Large intestine (tissue), 3 donors: ENCODE results near the gene ZNF579. TPM values are rescaled to one million over a fixed set of nuclear protein-coding genes. Genes with fewer than 3 reads are reported as not detected.
A peak's percentile ranks its signal among the peaks of the same experiment; 100 is the strongest.

Source experiments
- DNase-seq, 2 donors: peaks; one replicate each; pipeline versions ENCODE4 v3.0.0 to v3.0.0-alpha.2; 2013
- H3K27ac ChIP-seq: one replicate; pipeline ENCODE4 v1.5.1; 2013; ENCODE audit warnings: low read length
- H3K27me3 ChIP-seq: 2 replicates; pipeline ENCODE4 v1.6.1; 2013; ENCODE audit warnings: low read length; ENCODE audit not compliant: control insufficient read depth, insufficient read depth
- H3K36me3 ChIP-seq: 2 replicates; pipeline ENCODE4 v1.6.1; 2013; ENCODE audit warnings: low read length; ENCODE audit not compliant: control insufficient read depth, insufficient read depth
- H3K4me1 ChIP-seq: one replicate; pipeline ENCODE4 v1.6.1; 2013; ENCODE audit warnings: low read length; ENCODE audit not compliant: control insufficient read depth, insufficient read depth
- H3K4me3 ChIP-seq: one replicate; pipeline ENCODE4 v1.5.1; 2013; ENCODE audit warnings: low read length
- H3K9me3 ChIP-seq: one replicate; pipeline ENCODE4 v1.6.1; 2013; ENCODE audit warnings: mild to moderate bottlenecking, low read depth, low read length, moderate library complexity; ENCODE audit not compliant: control insufficient read depth
- WGBS: methylation state at CpG from one replicate; pipeline ENCODE4 v1.1.5; 2013; ENCODE audit warnings: low lambda C conversion rate; ENCODE audit not compliant: insufficient coverage; 5-methylcytosine and 5-hydroxymethylcytosine counted together
- polyA plus RNA-seq: library from polyadenylated mRNA; unstranded; fragments of 120-200 nt; gene quantifications from one replicate; pipeline ENCODE4 v1.2.1, GENCODE V29; 2013

Gene ZNF579
- polyA plus RNA-seq, 1 donor = 14.9 TPM

DNA sequence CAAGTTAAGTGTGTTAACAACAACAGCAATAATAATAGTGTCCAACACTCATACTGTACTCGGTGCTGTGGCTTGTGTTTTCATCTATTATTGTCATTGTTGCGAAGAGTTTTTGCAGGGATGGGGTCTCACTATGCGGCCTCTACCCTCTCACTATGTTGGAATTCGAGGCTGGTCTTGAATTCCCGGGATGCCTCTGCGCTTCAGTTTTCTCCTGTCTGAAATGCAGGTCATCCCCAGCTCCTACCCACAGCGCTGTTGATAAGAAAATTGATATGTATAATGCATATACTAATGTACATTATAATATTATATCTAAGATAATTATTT is 30.4 kb downstream of the ZNF579 start:
- H3K4me1 ChIP-seq = peaks cover 10% of the 10 kb centered on the region

DNA sequence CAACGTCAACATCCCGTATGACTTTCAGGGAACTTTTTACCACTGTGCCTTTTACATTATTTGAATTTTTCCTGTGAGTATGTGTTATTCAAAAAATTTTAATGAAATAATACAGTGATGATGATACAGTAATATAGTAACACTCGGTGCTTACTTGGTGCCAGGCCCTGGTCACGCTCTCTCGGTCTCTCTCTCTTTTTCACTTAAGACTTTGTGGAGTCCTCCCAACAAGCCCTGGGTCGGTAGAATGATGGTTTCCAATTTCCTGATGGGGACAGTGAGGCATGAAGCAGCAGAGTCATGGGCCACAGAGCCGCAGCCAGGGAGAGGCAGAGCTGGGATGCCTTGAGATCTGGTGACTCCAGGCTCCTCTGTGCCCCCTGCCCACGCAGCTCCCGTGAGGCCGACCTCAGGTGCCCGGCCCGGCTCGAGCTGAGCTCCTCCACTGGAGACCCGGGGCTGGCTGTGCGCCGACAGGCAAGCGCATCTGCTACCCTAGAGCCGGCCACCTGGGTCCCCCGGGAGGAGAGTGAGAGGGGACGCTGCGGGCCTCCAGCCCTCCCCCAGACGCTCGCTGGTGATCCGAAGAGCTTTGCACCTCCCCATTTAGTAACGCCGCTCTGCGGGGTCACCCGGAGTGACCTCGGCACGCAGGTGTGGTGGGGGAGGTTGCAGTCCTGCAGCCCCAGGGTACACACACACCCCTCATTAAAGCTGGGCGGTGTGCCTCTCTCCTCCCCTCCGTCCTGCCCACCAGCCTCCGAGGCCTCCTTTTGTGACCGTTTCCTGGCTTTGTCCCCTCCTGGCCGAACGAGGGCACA is 30.9 kb downstream of the ZNF579 start:
- Histone ChIP-seq H3K4me3 (peak overlapping the region; percentile 23), H3K9me3 (no peaks in the 10 kb centered on the region), H3K36me3 (no peaks in the 10 kb centered on the region), H3K27ac (no peak overlapping the region), H3K27me3 (peaks cover 25% of the 10 kb centered on the region), H3K4me1 (peaks cover 10% of the 10 kb centered on the region)
- WGBS = no CpG with 5 or more reads among the region's 36 CpGs
- peak in 1 of 2 donors; percentile 46 for DNase-seq

More for the DNA sequence above, 30.4 kb downstream of the ZNF579 start:
- H3K4me3 ChIP-seq = peak overlapping the region; percentile 23
- no CpG with 5 or more reads among the region's 7 CpGs for WGBS
- H3K27ac ChIP-seq = no peak overlapping the region
- no peaks in the 10 kb centered on the region for H3K36me3 ChIP-seq
- H3K9me3 ChIP-seq = no peaks in the 10 kb centered on the region
- H3K27me3 ChIP-seq = peaks cover 22% of the 10 kb centered on the region
- no peak for DNase-seq

DNA sequence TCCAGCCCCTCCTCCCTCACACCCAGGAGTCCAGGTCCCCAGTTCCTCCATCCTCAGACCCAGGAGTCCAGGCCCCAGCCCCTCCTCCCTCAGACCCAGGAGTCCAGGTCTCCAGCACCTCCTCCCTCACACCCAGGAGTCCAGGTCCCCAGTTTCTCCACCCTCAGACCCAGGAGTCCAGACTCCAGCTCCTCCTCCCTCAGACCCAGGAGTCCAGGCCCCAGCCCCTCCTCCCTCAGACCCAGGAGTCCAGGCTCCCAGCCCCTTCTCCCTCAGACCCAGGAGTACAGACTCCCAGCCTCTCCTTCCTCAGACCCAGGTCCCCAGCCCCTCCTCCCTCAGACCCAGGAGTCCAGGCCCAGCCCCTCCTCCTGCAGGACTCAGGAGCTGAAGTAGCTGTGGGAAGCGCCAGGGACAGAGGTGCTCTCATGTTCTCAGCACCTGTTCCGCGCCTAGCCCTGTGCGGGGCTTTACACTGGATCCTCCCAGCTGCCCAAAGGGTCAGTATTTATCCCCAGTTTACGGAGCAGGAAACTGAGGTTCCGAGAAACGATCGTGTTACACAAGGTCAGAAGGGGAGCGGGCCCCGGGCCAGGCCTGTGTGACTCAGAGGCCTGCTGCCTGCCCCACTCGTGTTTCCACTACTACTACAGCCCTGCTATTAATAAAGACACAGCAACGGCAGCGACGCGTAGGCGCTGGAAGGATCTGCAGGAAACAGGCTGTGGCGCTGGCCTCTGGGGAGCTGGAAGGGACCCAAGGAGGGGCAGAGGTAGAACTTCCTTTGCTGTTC is 33.6 kb downstream of the ZNF579 start:
- H3K36me3 ChIP-seq = no peaks in the 10 kb centered on the region
- peaks cover 10% of the 10 kb centered on the region for H3K4me1 ChIP-seq
- no peaks in the 10 kb centered on the region for H3K9me3 ChIP-seq
- H3K27ac ChIP-seq = no peak overlapping the region
- no peak for DNase-seq
- no CpG with 5 or more reads among the region's 17 CpGs for WGBS
- H3K27me3 ChIP-seq = peaks cover 20% of the 10 kb centered on the region
- no peak overlapping the region for H3K4me3 ChIP-seq

DNA sequence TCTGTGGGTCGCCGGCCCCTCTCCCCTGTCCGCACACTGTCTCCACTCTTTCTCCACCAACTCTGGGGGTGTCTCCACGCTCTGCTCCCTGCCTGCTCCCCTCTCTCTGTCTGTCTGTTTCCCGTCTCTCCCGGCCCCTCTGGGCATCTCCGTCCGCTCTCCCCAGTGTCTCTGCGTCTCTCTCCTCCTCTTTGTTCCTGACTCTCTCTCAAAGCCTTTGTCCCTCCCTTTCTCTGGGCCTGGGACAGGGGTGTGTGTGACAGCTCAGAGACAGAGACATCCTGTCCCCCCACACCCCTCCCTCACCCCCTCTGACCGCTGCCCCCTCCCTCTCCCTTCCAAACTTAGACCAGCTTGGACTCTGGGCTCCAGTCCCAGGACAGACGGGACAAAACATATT is 34.6 kb downstream of the ZNF579 start:
- H3K27ac ChIP-seq = no peak overlapping the region
- peaks cover 13% of the 10 kb centered on the region for H3K27me3 ChIP-seq
- H3K4me3 ChIP-seq = no peak overlapping the region
- H3K9me3 ChIP-seq = no peaks in the 10 kb centered on the region
- no peaks in the 10 kb centered on the region for H3K36me3 ChIP-seq
- no peak for DNase-seq
- H3K4me1 ChIP-seq = peaks cover 10% of the 10 kb centered on the region
- no CpG with 5 or more reads among the region's 11 CpGs for WGBS

DNA sequence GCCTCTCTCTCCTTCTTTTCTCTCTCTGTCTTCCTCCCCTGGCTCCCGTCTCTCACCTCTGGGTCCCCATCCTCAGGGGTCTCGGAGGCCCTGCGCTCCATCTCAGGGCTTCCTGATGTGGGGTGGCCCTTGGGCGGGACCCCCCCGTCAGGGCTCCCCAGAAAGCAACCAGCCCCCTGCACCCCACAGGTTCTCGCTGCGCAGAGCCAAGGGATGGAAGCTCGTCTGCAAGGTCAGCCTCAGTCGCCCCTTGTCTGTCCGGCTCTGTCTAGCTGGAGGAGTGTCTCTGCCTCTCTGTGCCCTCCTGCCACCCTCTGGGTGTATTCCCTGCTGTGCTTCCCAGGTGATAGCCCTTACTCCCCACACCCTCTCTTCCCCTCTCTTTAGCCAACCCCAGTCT is 35.2 kb downstream of the ZNF579 start, which contains the start of gene SBK3:
SBK3 (minus strand) TSS at position 101 of the 400 bp plus-strand sequence; CDS start at position 101, 0 bp downstream.
- no peak within 1 kb of the TSS for H3K4me3 ChIP-seq
- no peak within 1 kb of the TSS for H3K27ac ChIP-seq
- H3K36me3 ChIP-seq = no peaks in the 10 kb centered on the region
- H3K27me3 ChIP-seq = peaks cover 11% of the 10 kb centered on the region
- H3K4me1 ChIP-seq = peaks cover 10% of the 10 kb centered on the region
- no peak for DNase-seq
- WGBS = no CpG with 5 or more reads among the region's 10 CpGs
- H3K9me3 ChIP-seq = no peaks in the 10 kb centered on the region

DNA sequence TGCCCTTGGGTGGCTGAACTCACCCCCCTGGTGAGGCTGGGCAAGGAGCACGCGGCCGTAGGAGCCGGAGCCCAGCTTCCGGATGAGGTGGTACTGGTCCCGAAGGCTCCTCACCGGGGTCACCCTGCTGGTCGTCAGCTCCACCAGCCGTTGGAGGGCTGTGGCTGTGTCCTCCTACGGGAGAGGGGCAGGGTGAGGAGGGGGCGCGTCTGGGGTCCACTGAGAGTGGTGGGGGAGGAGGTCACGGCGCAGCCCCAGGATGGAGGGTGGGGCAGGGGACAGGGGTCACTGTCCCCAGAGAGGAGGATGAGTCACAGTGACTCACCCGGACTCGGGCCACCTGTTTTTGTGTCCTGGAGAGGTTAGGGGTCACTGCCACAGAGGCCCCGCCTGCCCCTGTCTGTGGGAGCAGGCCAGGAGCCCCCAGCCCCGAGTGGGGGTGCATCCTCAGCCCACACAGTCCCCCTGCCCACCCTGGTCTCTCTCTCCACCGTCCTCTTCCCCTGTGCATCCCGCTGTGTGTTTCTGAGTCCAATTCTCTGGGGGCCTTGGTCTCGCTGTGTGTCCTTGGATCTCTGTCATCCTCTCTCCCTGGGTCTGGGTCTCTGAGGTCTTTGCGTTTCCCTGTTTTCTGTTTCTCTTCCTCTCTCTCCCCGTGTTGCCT is 35.7 kb downstream of the ZNF579 start:
- H3K27ac ChIP-seq = no peak overlapping the region
- WGBS = 43% methylated on average over 2 of the region's 23 CpGs
- H3K4me3 ChIP-seq = no peak overlapping the region
- no peaks in the 10 kb centered on the region for H3K36me3 ChIP-seq
- no peaks in the 10 kb centered on the region for H3K9me3 ChIP-seq
- H3K4me1 ChIP-seq = peaks cover 5% of the 10 kb centered on the region
- no peak for DNase-seq
- H3K27me3 ChIP-seq = peaks cover 6% of the 10 kb centered on the region

DNA sequence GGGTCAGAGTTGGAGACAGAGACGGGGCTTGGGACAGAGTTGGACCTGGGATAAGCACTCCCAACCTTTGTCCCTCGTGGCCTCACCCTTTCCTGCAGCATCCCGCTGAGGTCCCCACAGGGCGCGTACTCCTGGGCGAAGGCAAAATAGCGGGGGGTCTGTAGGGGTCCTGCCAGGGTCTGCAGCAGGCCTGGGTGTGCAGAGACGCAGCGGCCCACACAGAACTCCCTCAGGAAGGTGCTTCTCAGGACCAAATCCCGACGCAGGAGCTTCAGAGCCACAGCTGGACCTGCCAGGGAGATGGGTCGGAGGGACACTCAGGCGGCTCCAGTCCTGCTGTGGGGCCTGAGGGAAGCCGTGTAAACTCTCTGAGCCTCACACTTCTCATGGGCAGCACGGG is 36.6 kb downstream of the ZNF579 start:
- no CpG with 5 or more reads among the region's 15 CpGs for WGBS

DNA sequence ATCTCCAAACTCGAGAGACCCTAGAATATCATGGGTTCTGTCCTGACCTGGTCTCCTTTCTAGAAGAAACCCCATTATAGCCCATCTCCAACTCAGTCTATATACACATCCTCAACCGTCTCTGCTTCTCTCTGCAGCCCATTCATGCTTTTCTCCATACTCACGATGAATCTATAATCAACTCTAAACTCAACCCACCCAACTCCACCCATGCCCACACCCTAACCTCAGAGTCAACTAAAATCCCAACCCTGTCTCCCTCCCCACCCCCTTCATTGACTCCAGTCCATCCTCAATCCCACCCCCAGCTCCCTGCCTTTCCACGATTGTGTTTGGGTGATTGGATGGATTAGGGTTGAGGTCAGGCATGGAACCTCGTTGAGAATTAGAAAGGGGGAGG is 37.1 kb downstream of the ZNF579 start:
- no peak overlapping the region for H3K27ac ChIP-seq
- H3K27me3 ChIP-seq = peaks cover 3% of the 10 kb centered on the region
- 83% methylated on average over 1 of the region's 5 CpGs for WGBS
- H3K4me3 ChIP-seq = no peak overlapping the region
- DNase-seq = no peak
- H3K9me3 ChIP-seq = no peaks in the 10 kb centered on the region
- H3K36me3 ChIP-seq = no peaks in the 10 kb centered on the region
- H3K4me1 ChIP-seq = no peaks in the 10 kb centered on the region

More for the DNA sequence above, 36.6 kb downstream of the ZNF579 start:
- Histone ChIP-seq H3K36me3 (no peaks in the 10 kb centered on the region), H3K4me3 (no peak overlapping the region), H3K27me3 (peaks cover 3% of the 10 kb centered on the region), H3K4me1 (no peaks in the 10 kb centered on the region), H3K9me3 (no peaks in the 10 kb centered on the region), H3K27ac (no peak overlapping the region)
- DNase-seq = no peak

DNA sequence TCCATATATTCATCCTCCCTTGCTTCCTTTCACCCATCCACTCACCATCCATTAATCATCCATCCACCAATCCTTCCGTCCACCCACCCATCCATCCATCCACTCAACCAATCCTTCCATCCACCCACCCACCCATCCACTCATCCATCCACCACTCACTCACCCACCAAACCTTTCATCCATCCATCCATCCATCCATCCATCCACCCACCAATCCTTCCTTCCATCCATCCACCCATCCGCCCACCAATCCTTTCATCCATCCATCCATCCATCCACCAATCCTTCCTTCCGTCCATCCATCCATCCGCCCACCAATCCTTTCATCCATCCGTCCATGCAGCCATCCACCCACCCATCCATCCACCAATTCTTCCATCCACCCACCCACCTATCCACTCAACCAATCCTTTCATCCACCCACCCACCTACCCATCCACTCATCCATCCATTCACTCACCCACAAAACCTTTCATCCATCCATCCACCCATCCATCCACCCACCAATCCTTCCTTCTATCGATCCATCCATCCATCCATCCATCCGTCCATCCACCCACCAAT is 38.3 kb downstream of the ZNF579 start:
- 98% methylated on average over 7 of the region's 7 CpGs for WGBS
- no peak overlapping the region for H3K27ac ChIP-seq
- H3K9me3 ChIP-seq = no peaks in the 10 kb centered on the region
- H3K4me1 ChIP-seq = no peaks in the 10 kb centered on the region
- DNase-seq = no peak
- no peaks in the 10 kb centered on the region for H3K36me3 ChIP-seq
- H3K27me3 ChIP-seq = peaks cover 3% of the 10 kb centered on the region
- no peak overlapping the region for H3K4me3 ChIP-seq

DNA sequence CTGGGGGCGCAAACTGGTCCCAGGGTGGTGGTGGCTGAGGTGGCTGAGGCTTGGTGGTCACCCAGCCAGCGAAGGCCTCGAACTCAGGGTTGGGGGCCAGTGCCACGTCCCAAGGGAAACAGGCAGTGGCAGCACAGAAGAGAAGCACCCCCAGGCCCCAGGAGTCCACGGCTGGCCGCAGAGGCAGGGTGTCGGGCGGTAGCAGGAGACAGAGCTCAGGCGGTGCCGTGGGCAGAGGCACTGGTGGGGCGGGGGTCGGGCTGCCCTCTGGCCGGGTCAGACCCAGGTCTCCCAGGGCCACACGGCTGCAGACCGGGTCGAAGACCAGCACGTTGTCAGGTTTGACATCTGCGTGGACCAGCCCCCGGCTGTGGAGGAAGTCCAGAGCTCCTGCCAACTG is 39.6 kb downstream of the ZNF579 start:
- H3K27me3 ChIP-seq = peaks cover 3% of the 10 kb centered on the region
- WGBS = no CpG with 5 or more reads among the region's 19 CpGs
- no peaks in the 10 kb centered on the region for H3K36me3 ChIP-seq
- no peak overlapping the region for H3K4me3 ChIP-seq
- no peaks in the 10 kb centered on the region for H3K9me3 ChIP-seq
- H3K27ac ChIP-seq = no peak overlapping the region
- H3K4me1 ChIP-seq = no peaks in the 10 kb centered on the region
- no peak for DNase-seq
